HG03432 (cell line): ENCODE data around the gene BHLHA15.
A peak's percentile ranks its signal among the peaks of the same experiment; 100 is the strongest.

Experiments
- ATAC-seq: cut with Tn5 transposase; IDR thresholded peaks from one replicate; pipeline ENCODE4 v1.9.1; 2021; ENCODE audit warnings: mild to moderate bottlenecking, moderate library complexity; ENCODE audit not compliant: unreplicated experiment

The BHLHA15 gene

GRCh38 chr7:98211221-98211675 lies at the start of gene BHLHA15:
Gene BHLHA15, plus strand, starts transcription at chr7:98211439. Its CDS starts 871 bp downstream, at chr7:98212310.
- ATAC-seq = no peak

DNA sequence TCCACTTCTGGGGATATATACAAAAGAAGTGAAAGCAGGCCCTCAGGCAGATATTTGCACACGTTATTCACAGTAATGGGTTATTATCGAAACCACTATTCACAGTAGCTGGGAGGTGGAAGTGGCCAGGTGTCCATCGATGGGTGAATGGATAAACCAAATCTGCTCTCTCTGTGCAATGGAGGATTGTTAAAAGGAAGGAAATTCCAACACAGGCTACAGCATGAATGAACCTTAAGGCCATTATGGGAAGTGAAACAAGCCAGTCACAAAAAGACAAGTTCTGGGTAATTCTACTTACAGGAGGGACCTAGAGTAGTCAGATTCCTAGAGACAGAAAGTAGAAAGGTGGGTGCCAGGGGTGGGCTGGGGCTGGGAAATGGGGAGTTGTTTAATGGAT lies 48.5 kb upstream of the BHLHA15 start:
- ATAC-seq = peak; percentile 49

DNA sequence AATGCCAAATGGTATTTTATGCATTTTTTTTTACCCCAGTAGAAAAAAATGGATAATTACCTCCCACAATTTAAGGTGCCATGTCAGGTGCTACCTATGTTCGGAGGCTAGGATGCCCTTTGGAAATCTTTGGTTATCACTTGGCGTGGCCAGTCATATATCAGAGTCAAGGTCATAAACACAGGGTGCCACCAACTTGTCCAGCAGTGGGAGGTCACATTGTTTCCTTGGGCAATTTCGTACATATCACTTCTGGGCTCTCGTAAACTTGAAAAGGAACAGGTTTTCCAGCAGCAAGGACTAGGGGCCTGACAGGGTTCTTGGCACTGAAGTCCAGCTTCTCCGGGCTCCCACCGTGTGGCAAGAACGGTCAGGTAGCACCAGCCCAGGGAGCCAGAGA lies 48.0 kb upstream of the BHLHA15 start:
- ATAC-seq = no peak

DNA sequence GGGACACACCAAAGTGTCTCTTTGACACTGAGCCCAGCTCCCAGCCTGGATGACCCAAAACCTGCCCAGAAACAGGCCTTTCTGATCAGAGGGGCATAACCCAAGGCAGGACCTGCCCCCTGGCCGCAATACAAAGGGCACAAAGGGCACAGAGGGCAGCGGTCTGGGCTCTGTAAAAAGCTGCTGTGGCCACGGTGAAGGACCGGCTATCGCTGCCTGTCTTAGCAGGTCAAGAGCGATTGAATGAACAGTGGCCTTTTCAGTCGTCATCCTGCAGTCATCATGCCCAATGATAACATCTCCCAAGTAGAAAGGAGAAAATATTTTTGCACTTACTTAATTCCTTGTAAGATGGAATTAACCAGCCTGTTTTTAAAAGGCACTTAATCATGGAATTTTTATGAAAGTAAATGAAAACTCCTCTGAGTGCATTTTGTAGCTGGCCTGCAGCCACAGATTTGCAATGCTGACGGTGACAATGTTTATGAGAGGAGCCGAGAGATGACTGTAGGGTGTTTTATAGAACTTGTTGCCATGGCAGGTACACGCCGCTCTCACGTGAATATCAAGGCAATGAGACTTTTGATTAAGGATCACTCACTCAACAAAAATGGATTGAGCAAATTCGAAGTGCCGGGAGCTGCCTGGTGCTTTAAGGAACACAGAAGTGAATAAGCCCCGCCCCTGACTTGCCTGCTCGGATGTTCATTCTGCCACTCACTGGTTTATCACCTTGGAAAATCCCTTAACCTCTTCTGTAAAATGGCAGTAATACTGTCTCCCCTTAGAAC lies 47.3 kb upstream of the BHLHA15 start:
- ATAC-seq = no peak

GRCh38 chr7:98165827-98166667 lies 45.2 kb upstream of the BHLHA15 start:
- ATAC-seq = peak; percentile 78

DNA sequence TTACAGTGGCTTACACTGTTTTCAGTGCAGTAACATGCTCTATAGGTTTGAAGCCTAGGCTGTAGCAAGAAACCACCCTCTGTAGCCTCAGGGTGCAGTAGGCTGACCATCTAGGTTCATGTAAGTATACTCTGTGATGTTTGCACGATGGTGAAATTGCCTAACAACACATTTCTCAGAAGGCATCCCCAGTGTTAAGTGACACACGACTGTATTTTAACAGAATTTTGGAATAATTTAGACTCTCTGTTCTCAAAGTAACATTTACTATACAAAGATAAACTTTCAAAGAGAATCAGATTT lies 44.6 kb upstream of the BHLHA15 start:
- ATAC-seq = no peak

- ATAC-seq = no peak
Observed at GRCh38 chr7:98167653-98168052, 43.6 kb upstream of the BHLHA15 start.

DNA sequence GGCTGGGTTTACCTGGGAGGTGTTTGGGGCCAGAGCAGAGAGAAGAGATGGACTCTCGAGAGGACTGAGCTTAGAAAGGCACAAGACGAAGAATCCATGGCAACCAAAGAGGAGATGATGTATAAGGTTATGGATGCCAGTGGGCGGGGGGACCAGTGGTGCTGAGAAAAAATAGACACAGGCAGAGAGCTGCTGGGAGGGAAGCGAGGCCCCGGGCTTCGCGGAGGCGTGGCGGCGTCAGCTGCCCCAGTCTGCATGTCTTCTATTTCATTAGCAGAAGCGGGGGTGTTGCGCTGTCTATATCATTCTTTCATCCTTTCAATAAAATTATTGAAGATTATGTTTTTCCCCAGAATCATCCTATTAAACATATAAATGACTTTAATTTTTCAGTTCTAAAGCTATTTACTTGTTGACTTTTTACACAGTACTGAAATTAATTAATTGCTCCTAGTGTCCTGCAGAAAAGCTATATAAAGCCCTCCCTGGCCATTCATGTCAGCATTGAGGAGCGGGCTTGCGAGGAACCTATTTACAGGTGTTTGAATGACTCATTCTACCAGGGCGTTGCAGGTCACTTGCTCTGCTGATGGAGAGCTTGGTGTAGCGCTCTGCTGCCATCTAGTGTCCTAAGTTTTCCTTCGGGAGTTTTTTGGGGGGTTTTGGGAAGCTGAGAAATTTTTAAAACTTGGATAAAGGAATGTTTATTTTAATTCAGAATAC lies 42.9 kb upstream of the BHLHA15 start:
- no peak for ATAC-seq

- no peak for ATAC-seq
Observed at GRCh38 chr7:98168904-98169621, 42.2 kb upstream of the BHLHA15 start.

GRCh38 chr7:98170966-98171365 lies 40.3 kb upstream of the BHLHA15 start:
- ATAC-seq = no peak

DNA sequence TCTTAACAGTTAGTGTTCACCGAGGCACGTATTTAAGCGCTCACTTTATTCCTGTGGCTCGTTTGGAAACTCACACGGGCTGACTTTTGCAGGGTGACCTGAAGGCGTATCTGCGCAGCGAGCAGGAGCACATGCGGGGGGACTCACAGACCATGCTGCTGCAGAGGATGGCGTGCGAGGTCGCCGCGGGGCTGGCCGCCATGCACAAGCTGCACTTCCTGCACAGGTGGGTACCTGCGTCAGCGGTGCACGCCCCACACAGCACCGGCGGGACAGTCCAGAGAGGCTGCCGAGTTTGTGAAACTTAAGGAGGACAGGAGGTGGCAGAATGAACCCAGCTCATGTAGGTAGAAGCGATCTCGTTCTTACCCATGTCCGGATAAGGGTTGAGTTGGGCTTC lies 39.8 kb upstream of the BHLHA15 start:
- no peak for ATAC-seq

- ATAC-seq = no peak
Observed at GRCh38 chr7:98174334-98175259, 36.6 kb upstream of the BHLHA15 start.

- ATAC-seq = no peak
Observed at GRCh38 chr7:98175260-98175940, 35.8 kb upstream of the BHLHA15 start.

- no peak for ATAC-seq
Observed at GRCh38 chr7:98177553-98177952, 33.7 kb upstream of the BHLHA15 start.

DNA sequence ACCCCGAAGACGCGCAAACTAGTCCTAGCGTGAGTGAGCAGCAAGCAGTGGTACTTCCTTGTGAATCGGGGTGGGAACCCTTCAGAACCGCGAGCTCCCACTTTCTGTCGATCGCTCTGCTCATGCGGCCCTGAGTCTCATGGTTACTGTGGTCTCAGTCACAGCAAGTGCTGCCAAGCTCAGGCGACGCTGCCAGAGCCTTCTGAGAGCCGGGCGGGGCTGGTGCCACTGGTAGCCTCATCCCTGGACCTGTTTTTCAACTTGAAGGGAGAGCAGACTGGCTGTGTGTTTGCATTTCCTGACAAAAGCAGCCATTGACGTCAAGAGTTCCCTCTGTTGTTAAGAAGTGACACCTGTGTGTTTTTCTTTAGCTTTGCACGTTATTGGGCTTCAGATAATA lies 32.9 kb upstream of the BHLHA15 start:
- no peak for ATAC-seq

- no peak for ATAC-seq
Observed at GRCh38 chr7:98178762-98179490, 32.3 kb upstream of the BHLHA15 start.

GRCh38 chr7:98180751-98181150 lies 30.5 kb upstream of the BHLHA15 start:
- ATAC-seq = no peak

GRCh38 chr7:98185101-98185500 lies 26.1 kb upstream of the BHLHA15 start:
- ATAC-seq = no peak
